ENCODE data around the gene FLAD1. TPM values are rescaled to one million over a fixed set of nuclear protein-coding genes. Genes with fewer than 3 reads are reported as not detected.
"Not testable (repeated sequence)": the region's sequence is repeated elsewhere in the genome, so short reads cannot be mapped to it uniquely, and the experiment has no call there.

Gene FLAD1
- total RNA-seq, 2 experiments from 2014 or later = 34.7 to 35.1 TPM

GRCh38 chr1:154986736-154987135 is 3.6 kb downstream of the FLAD1 start:
- peaks cover 25% of the 10 kb centered on the region for H3K4me1 Mint-ChIP-seq
- ChIA-PET POLR2A (interaction anchor here (0.6 to 1.3 kb wide), 2 partner anchors 10 to 636 kb away, joined by 3 read pairs; no protein-coding TSS in a partner anchor), CTCF (interaction anchor here (4.8 kb wide), 1 partner anchor 13 kb away, joined by 25 read pairs; no protein-coding TSS in a partner anchor)
- H3K4me3 Mint-ChIP-seq, H3K27me3 Mint-ChIP-seq, DNase-seq, H3K27ac Mint-ChIP-seq, H3K9me3 Mint-ChIP-seq: not testable (repeated sequence)
- H3K36me3 Mint-ChIP-seq (ENCODE audit: low read depth) = peaks cover 34% of the 10 kb centered on the region

DNA sequence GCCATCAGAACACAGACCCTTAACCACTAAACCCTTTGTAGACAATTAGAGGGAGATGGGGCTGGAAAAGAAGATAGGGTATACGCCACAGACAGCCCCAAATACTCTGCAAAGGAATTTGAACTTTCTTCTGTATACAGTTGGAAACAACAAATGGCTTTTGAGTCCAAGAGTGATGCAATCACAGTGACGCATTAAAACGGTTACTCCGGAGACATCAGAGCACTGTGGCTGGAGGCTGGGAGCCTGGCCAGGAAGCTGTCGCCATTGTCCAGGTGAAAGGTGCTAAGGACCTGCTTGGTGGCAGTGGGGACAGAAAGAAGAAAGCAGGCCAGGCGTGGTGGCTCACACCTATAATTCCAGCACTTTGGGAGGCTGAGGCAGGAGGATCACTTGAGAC is 4.2 kb downstream of the FLAD1 start:
- CTCF ChIA-PET = interaction anchor here (0.7 to 4.8 kb wide), 4 partner anchors 12 to 104 kb away, joined by 3 to 25 read pairs (median 10); no protein-coding TSS in a partner anchor
- POLR2A ChIA-PET = interaction anchor here (0.6 to 2.2 kb wide), 8 partner anchors 9 to 635 kb away, joined by 3 to 12 read pairs (median 3); partner anchors contain the start of gene CKS1B
- Mint-ChIP-seq H3K36me3 (ENCODE audit: low read depth) (peaks cover 34% of the 10 kb centered on the region), H3K27ac (no peak overlapping the region), H3K27me3 (no peaks in the 10 kb centered on the region), H3K4me1 (peaks cover 25% of the 10 kb centered on the region), H3K9me3 (no peaks in the 10 kb centered on the region), H3K4me3 (no peak overlapping the region)
- DNase-seq = no peak

- POLR2A ChIA-PET = interaction anchor here (0.7 to 2.2 kb wide), 7 partner anchors 8 to 34 kb away, joined by 3 to 12 read pairs (median 3); partner anchors contain the start of gene CKS1B
These were observed 5.2 kb downstream of the FLAD1 start for GRCh38 chr1:154988058-154988954.

DNA sequence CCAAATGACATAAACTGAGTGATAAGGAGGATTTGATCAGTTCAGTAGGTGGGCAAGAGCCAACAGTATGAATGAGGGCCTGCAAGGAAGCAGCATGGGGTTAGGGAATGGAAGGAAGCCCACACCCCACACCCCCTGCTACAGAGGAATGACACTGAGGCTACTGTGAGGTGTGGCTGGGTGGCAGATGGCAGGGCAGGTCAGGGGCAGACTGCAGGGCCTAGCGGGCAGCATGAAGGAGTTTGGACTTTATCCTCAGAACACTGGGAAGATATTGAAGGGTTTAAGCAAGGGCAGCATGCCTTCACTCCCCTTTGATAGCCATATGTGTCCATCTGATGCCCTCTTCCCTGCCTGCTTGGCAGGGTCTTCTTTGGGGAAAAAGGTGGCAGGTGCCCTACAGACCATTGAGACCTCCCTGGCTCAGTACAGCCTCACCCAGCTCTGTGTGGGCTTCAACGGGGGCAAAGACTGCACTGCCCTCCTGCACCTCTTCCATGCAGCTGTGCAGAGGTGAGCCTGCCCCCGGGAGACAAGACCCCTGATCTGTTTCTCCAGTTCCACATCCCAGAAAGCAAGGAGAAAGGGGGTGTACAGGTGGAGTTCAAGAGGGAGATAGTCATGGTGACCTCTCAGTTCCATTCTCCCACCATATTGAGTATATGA is 6.2 kb downstream of the FLAD1 start:
- Mint-ChIP-seq H3K9me3 (no peaks in the 10 kb centered on the region), H3K36me3 (ENCODE audit: low read depth) (peaks cover 34% of the 10 kb centered on the region), H3K27ac (no peak overlapping the region), H3K4me3 (no peak overlapping the region), H3K27me3 (no peaks in the 10 kb centered on the region), H3K4me1 (peaks cover 20% of the 10 kb centered on the region)
- no peak for DNase-seq
- ChIA-PET POLR2A (interaction anchor here (2.2 kb wide), 1 partner anchor 15 kb away, joined by 12 read pairs; the partner anchor contains the start of gene CKS1B), CTCF (interaction anchor here (2.0 to 4.8 kb wide), 2 partner anchors 10 to 28 kb away, joined by 16 to 25 read pairs; no protein-coding TSS in a partner anchor)

More at GRCh38 chr1:154988058-154988954, 5.2 kb downstream of the FLAD1 start:
- Mint-ChIP-seq H3K27ac (no peak overlapping the region), H3K4me1 (peaks cover 25% of the 10 kb centered on the region), H3K4me3 (no peak overlapping the region), H3K27me3 (no peaks in the 10 kb centered on the region), H3K9me3 (no peaks in the 10 kb centered on the region), H3K36me3 (ENCODE audit: low read depth) (peaks cover 34% of the 10 kb centered on the region)
- CTCF ChIA-PET = interaction anchor here (0.7 to 4.8 kb wide), 5 partner anchors 11 to 429 kb away, joined by 3 to 25 read pairs (median 3); no protein-coding TSS in a partner anchor
- DNase-seq = no peak

DNA sequence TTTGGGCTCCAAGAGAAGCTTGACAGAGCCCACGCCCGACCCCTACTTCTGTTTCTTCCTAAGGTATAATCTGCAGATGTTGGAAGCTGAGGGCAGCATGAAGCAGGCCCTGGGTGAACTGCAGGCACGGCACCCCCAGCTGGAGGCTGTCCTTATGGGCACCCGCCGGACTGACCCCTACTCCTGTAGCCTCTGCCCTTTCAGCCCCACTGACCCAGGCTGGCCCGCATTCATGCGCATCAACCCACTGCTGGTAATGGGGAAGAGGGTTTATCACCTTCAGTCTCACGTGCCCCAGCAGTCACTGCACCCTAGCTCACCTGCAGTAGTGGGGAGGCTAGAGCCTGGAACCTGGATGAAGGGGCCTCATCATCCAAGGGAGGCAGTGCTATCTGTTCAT is 7.1 kb downstream of the FLAD1 start:
- H3K36me3 Mint-ChIP-seq (ENCODE audit: low read depth) = peaks cover 34% of the 10 kb centered on the region
- POLR2A ChIA-PET = interaction anchor here (0.9 kb wide), 1 partner anchor 15 kb away, joined by 4 read pairs; the partner anchor contains the start of gene CKS1B

GRCh38 chr1:154992721-154993571 is 9.8 kb downstream of the FLAD1 start:
- CTCF ChIA-PET = interaction anchor here (1.0 to 11.4 kb wide), 4 partner anchors 22 to 92 kb away, joined by 3 to 139 read pairs (median 6); partner anchors contain the start of gene PYGO2
- peaks cover 23% of the 10 kb centered on the region for H3K4me1 Mint-ChIP-seq
- POLR2A ChIA-PET = interaction anchor here (0.7 to 13.2 kb wide), 6 partner anchors 8 to 79 kb away, joined by 3 to 203 read pairs (median 14); partner anchors contain the start of genes CKS1B, FLAD1 and PMVK
- DNase-seq = no peak
- H3K27me3 Mint-ChIP-seq = no peaks in the 10 kb centered on the region
- H3K36me3 Mint-ChIP-seq (ENCODE audit: low read depth) = peaks cover 26% of the 10 kb centered on the region
- H3K4me3 Mint-ChIP-seq = no peak overlapping the region
- H3K27ac Mint-ChIP-seq = no peak overlapping the region
- no peaks in the 10 kb centered on the region for H3K9me3 Mint-ChIP-seq

More for the DNA sequence above, 7.1 kb downstream of the FLAD1 start:
- DNase-seq = no peak
- no peaks in the 10 kb centered on the region for H3K27me3 Mint-ChIP-seq
- H3K4me1 Mint-ChIP-seq = peaks cover 14% of the 10 kb centered on the region
- no peak overlapping the region for H3K4me3 Mint-ChIP-seq
- no peaks in the 10 kb centered on the region for H3K9me3 Mint-ChIP-seq
- CTCF ChIA-PET = interaction anchor here (4.8 kb wide), 1 partner anchor 9 kb away, joined by 25 read pairs; no protein-coding TSS in a partner anchor
- H3K27ac Mint-ChIP-seq = no peak overlapping the region

- H3K27me3 Mint-ChIP-seq = no peaks in the 10 kb centered on the region
- no peaks in the 10 kb centered on the region for H3K9me3 Mint-ChIP-seq
- no peak for DNase-seq
- no peak within 1 kb of the TSS for H3K4me3 Mint-ChIP-seq
- no peak within 1 kb of the TSS for H3K27ac Mint-ChIP-seq
- H3K4me1 Mint-ChIP-seq = peaks cover 22% of the 10 kb centered on the region
- H3K36me3 Mint-ChIP-seq (ENCODE audit: low read depth) = peaks cover 19% of the 10 kb centered on the region
- CTCF ChIA-PET = interaction anchor here (0.9 to 11.4 kb wide), 5 partner anchors 22 to 98 kb away, joined by 3 to 139 read pairs (median 4); partner anchors contain the start of gene PYGO2
- POLR2A ChIA-PET = interaction anchor here (0.7 to 13.2 kb wide), 9 partner anchors 9 to 78 kb away, joined by 3 to 203 read pairs (median 4); partner anchors contain the start of genes CKS1B, FLAD1, PBXIP1 and PMVK
These were observed 10.6 kb downstream of the FLAD1 start, which contains the start of gene LENEP for GRCh38 chr1:154993572-154994268. TSS of gene LENEP (plus strand) at chr1:154993586. CDS start at chr1:154993608, 22 bp downstream.

DNA sequence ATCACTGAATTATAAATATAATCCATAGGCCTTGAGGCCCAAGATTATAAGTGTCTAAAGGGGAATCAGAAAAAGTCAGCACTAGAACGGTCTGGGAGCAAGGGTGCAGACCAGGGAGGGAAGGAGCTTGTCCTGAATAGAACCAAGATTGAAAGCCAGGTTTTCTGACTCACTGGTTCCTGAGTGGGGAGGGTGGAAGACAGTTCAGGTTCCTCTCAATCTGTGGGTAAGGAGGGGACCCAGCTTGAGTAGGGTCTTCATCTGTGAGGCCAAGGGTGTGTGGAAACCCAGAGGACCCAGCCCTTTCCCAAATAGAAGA is 11.1 kb downstream of the FLAD1 start:
- H3K4me1 Mint-ChIP-seq = peaks cover 23% of the 10 kb centered on the region
- no peak overlapping the region for H3K4me3 Mint-ChIP-seq
- ChIA-PET CTCF (interaction anchor here (0.9 to 11.4 kb wide), 4 partner anchors 21 to 97 kb away, joined by 4 to 139 read pairs (median 6); no protein-coding TSS in a partner anchor), POLR2A (interaction anchor here (1.0 to 13.2 kb wide), 9 partner anchors 10 to 67 kb away, joined by 3 to 203 read pairs (median 4); partner anchors contain the start of genes CKS1B, FLAD1, PBXIP1 and PMVK)
- peaks cover 14% of the 10 kb centered on the region for H3K36me3 Mint-ChIP-seq (ENCODE audit: low read depth)
- no peaks in the 10 kb centered on the region for H3K27me3 Mint-ChIP-seq
- no peak overlapping the region for H3K27ac Mint-ChIP-seq
- no peaks in the 10 kb centered on the region for H3K9me3 Mint-ChIP-seq
- no peak for DNase-seq

DNA sequence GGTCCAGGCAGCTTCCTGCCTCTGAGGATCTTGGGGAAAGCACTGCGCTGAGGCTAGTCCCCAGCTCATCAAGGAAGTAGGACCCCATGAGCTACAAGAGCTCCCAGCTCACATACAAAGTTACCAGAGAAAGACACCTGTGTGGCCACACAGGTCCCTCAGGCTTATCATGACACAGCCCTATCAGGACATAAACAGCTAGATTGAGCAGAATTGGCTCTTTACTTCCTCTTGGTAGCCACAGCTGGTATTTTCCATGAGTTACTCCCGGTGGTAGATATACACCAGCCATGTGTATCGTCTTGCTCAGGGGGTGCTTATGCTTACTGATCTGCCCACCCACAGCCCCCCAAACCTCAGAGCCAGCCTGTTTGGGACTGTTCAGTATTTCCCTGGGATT is 11.4 kb downstream of the FLAD1 start:
- ChIA-PET POLR2A (interaction anchor here (1.0 to 13.2 kb wide), 8 partner anchors 10 to 67 kb away, joined by 3 to 203 read pairs (median 5); partner anchors contain the start of genes CKS1B, FLAD1 and PBXIP1), CTCF (interaction anchor here (0.9 to 11.4 kb wide), 4 partner anchors 21 to 1486 kb away, joined by 3 to 139 read pairs (median 6); no protein-coding TSS in a partner anchor)
- H3K27ac Mint-ChIP-seq = no peak overlapping the region
- H3K9me3 Mint-ChIP-seq = no peaks in the 10 kb centered on the region
- H3K27me3 Mint-ChIP-seq = no peaks in the 10 kb centered on the region
- DNase-seq = no peak
- H3K36me3 Mint-ChIP-seq (ENCODE audit: low read depth) = peaks cover 10% of the 10 kb centered on the region
- peaks cover 24% of the 10 kb centered on the region for H3K4me1 Mint-ChIP-seq
- no peak overlapping the region for H3K4me3 Mint-ChIP-seq

DNA sequence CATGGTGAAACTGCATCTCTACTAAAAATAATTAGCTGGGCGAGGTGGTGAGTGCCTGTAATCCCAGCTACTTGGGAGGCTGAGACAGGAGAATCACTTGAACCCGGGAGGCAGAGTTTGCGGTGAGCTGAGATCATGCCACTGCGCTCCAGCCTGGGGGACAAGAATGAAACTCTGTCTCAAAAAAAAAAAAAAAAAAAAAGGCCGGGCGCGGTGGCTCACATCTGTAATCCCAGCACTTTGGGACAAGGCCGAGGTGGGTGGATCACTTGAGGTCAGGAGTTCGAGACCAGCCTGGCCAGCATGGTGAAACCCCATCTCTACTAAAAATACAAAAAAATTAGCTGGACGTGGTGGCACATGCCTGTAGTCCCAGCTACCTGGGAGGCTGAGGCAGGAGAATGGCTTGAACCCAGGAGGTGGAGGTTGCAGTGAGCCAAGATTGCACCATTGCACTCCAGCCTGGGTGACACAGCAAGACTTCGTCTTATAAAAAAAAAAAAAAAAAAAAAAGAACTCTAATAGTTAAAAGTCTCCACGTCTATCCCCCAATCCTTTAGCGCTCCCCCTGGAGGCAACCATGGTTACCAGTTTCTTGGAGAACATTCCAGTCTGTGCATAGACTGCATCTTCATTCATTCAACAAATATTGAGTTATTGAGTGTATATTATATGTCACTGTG is 12.3 kb downstream of the FLAD1 start:
- H3K27me3 Mint-ChIP-seq; H3K36me3 Mint-ChIP-seq (ENCODE audit: low read depth); H3K27ac Mint-ChIP-seq; DNase-seq; H3K4me3 Mint-ChIP-seq; H3K9me3 Mint-ChIP-seq: not testable (repeated sequence)
- H3K4me1 Mint-ChIP-seq = peaks cover 31% of the 10 kb centered on the region
- CTCF ChIA-PET = interaction anchor here (0.7 to 11.4 kb wide), 10 partner anchors 11 to 1485 kb away, joined by 3 to 139 read pairs (median 3); partner anchors contain the start of gene FLAD1
- POLR2A ChIA-PET = interaction anchor here (1.2 to 13.2 kb wide), 6 partner anchors 13 to 41 kb away, joined by 3 to 203 read pairs (median 15); partner anchors contain the start of genes CKS1B, FLAD1 and PBXIP1

Measured in activated CD4-positive, alpha-beta memory T cell treated with anti-CD3 and anti-CD28 coated beads, Interleukin-2, amount 10 ng/mL, durations not matched to agents 7 days and 5 days (primary cell).